SK-N-MC (cell line): ENCODE data around the gene TGDS.

ENCODE experiments used
- DNase-seq: peaks from one replicate; pipeline ENCODE4 v3.0.0-alpha.2; 2011; ENCODE audit warnings: low read depth, low spot score
- H3K27ac ChIP-seq: fragments of 200-600 bp; sonication (generic); 2 replicates; pipeline ENCODE4 v1.5.1; 2016; ENCODE audit warnings: mixed run types
- H3K36me3 ChIP-seq: fragments of 200-600 bp; sonication (generic); 2 replicates; pipeline ENCODE4 v1.6.1; 2017; ENCODE audit warnings: antibody characterized with exemption, low read length, mixed read lengths; ENCODE audit not compliant: insufficient read depth
- H3K4me3 ChIP-seq: fragments of 200-600 bp; sonication (generic); 2 replicates; pipeline ENCODE4 v1.5.1; 2016
- H3K9ac ChIP-seq: fragments of 200-600 bp; sonication (generic); 2 replicates; pipeline ENCODE4 v1.8.0; 2017; ENCODE audit warnings: mixed run types, mixed read lengths; ENCODE audit not compliant: insufficient read length
- H3K9me3 ChIP-seq: fragments of 200-600 bp; sonication (generic); 2 replicates; pipeline ENCODE4 v1.6.1; 2017; ENCODE audit warnings: low read depth, mild to moderate bottlenecking, antibody characterized with exemption, low read length, moderate library complexity, mixed read lengths
- EZH2 ChIP-seq: fragments of 200-600 bp; sonication (generic); IDR thresholded peaks from one replicate; pipeline ENCODE4 v1.6.1; 2017; ENCODE audit warnings: antibody characterized with exemption
- FOXP2 ChIP-seq: optimal IDR thresholded peaks from 2 replicates; pipeline ENCODE3; 2011; ENCODE audit warnings: mild to moderate bottlenecking, moderate library complexity; ENCODE audit not compliant: insufficient read depth; ENCODE audit errors: extremely low read length, control extremely low read depth
- POLR2AphosphoS5 ChIP-seq: IDR thresholded peaks from 2 replicates; pipeline ENCODE4 v1.6.1; 2012; ENCODE audit warnings: mild to moderate bottlenecking, low read depth, low read length, borderline replicate concordance

TGDS gene

DNA sequence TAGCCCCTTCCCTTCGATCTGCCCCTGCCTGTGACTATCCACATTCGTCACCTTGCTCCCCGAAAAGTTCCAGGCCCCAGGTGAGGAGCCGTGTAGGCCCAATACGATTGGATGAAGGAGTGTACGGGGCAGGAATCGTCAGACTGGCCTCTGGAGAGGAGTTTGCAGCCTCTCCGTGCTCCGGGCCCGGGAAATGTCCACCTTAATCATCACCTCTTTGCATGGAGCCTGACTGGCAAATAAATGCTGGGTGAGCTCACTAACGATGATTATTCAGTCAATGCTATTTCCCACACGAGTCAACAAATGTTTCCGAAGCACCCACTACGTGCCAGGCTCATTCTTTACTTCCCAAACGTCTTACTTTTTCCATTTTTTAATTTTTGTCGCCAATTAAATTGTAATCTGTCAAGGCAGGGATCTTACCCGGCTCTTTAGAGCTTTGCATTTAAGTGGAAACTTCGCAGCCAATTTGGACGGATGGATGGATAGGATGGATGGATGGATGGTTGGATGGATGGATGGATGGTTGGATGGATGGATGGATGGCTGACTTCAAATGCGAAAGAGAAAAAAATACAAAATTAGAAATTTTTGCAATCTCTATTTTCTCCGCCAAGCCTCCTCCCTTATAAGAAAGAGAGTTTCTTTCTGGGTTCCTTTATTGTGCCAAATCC is 45.8 kb downstream of the TGDS start:
- TF ChIP-seq FOXP2, result no peak
- no peak for TF ChIP-seq EZH2
- TF ChIP-seq POLR2AphosphoS5, result no peak
- Histone ChIP-seq H3K4me3 (peak overlapping the region; percentile 99), H3K27ac (peak overlapping the region; percentile 97), H3K9me3 (no peaks in the 10 kb centered on the region), H3K9ac (peak overlapping the region; percentile 85), H3K36me3 (no peaks in the 10 kb centered on the region)
- DNase-seq, result no peak

DNA sequence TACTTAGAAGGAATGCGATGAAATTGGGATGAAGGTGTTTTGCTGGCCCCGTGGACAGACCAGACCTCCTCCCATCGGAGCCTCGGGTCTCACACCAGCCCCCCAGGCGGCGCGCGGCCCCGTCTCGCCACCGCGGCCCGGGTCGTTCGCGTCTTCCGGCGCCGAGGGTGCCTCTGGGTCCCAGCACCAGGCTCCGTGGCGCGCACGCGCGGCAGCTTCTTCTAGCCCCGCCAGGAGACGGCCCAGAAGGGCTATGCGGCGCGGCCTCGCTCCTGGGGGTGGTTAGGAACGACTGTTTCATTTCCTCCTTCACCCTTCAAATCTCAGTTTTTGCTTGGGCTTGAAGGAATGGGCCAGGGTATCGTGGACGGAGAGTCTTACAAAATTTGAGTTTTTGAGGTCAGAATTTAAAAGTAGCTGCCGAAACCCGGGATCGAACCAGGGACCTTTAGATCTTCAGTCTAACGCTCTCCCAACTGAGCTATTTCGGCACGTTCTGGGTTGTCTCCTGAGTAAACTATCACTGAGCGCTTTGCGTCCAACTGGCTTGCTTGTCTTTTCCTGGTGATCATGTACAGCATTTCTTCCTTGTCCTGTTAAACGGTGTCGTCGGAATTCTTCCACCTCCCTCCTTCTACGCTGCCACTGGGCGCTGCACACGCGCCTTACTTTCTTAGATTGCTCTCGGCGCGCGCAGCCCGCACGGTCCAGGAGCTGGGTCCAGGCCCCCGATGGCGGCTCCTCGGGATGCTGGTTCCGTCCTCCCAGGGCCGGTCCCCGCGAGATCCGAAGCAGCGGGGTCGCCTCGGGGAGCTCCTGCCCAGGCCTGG is 46.5 kb downstream of the TGDS start:
- Histone ChIP-seq H3K36me3 (no peaks in the 10 kb centered on the region), H3K9me3 (no peaks in the 10 kb centered on the region), H3K27ac (peak overlapping the region; percentile 97), H3K4me3 (peak overlapping the region; percentile 99), H3K9ac (peak overlapping the region; percentile 92)
- DNase-seq, result peak; percentile 96
- TF ChIP-seq FOXP2 (no peak), POLR2AphosphoS5 (peak; percentile 50; the same call in 1 of the 2 replicates), EZH2 (no peak)

GRCh38 chr13:94548821-94549231 is 47.1 kb downstream of the TGDS start:
- DNase-seq, result no peak

GRCh38 chr13:94548382-94548781 is 47.6 kb downstream of the TGDS start:
- peak overlapping the region; percentile 92 for H3K9ac ChIP-seq
- peak overlapping the region; percentile 99 for H3K4me3 ChIP-seq
- no peaks in the 10 kb centered on the region for H3K36me3 ChIP-seq
- H3K27ac ChIP-seq, result peak overlapping the region; percentile 97
- no peaks in the 10 kb centered on the region for H3K9me3 ChIP-seq
- no peak for DNase-seq
- TF ChIP-seq EZH2 (no peak), POLR2AphosphoS5 (no peak), FOXP2 (no peak)

More at GRCh38 chr13:94548821-94549231, 47.1 kb downstream of the TGDS start:
- Histone ChIP-seq H3K36me3 (no peaks in the 10 kb centered on the region), H3K9ac (peak overlapping the region; percentile 92), H3K9me3 (no peaks in the 10 kb centered on the region), H3K27ac (peak overlapping the region; percentile 97), H3K4me3 (peak overlapping the region; percentile 99)
- no peak for TF ChIP-seq EZH2
- TF ChIP-seq FOXP2, result no peak
- TF ChIP-seq POLR2AphosphoS5, result no peak

- H3K4me3 ChIP-seq, result no peak overlapping the region
- no peaks in the 10 kb centered on the region for H3K9me3 ChIP-seq
- TF ChIP-seq POLR2AphosphoS5 (no peak), EZH2 (no peak)
- no peak for DNase-seq
- no peak overlapping the region for H3K27ac ChIP-seq
- H3K9ac ChIP-seq, result no peak overlapping the region
- H3K36me3 ChIP-seq, result no peaks in the 10 kb centered on the region
Observed at GRCh38 chr13:94546061-94546839, 49.7 kb downstream of the TGDS start.

- H3K27ac ChIP-seq, result no peak overlapping the region
- no peaks in the 10 kb centered on the region for H3K36me3 ChIP-seq
- TF ChIP-seq FOXP2 (no peak), POLR2AphosphoS5 (no peak), EZH2 (no peak)
- no peak for DNase-seq
- no peaks in the 10 kb centered on the region for H3K9me3 ChIP-seq
- H3K9ac ChIP-seq, result no peak overlapping the region
- no peak overlapping the region for H3K4me3 ChIP-seq
Observed at GRCh38 chr13:94544922-94545321, 51.0 kb downstream of the TGDS start.

GRCh38 chr13:94542917-94543316 is 53.0 kb downstream of the TGDS start:
- H3K4me3 ChIP-seq, result no peak overlapping the region
- H3K36me3 ChIP-seq, result no peaks in the 10 kb centered on the region
- TF ChIP-seq FOXP2 (no peak), EZH2 (no peak), POLR2AphosphoS5 (no peak)
- no peak overlapping the region for H3K9ac ChIP-seq
- no peak overlapping the region for H3K27ac ChIP-seq
- H3K9me3 ChIP-seq, result no peaks in the 10 kb centered on the region
- no peak for DNase-seq

GRCh38 chr13:94537740-94538630 is 58.0 kb downstream of the TGDS start:
- no peaks in the 10 kb centered on the region for H3K9me3 ChIP-seq
- no peak overlapping the region for H3K9ac ChIP-seq
- H3K27ac ChIP-seq, result no peak overlapping the region
- no peak for DNase-seq
- TF ChIP-seq FOXP2, result no peak
- no peak for TF ChIP-seq EZH2
- no peak for TF ChIP-seq POLR2AphosphoS5
- no peak overlapping the region for H3K4me3 ChIP-seq
- no peaks in the 10 kb centered on the region for H3K36me3 ChIP-seq
